ENCODE measurements around the gene PRSS38.

PRSS38 gene

GRCh38 chr1:227790034-227790400 lies 25.5 kb upstream of the PRSS38 start:
- DNase-seq = no peak
- in situ Hi-C loops (cut with HindIII; ENCODE audit: low pct_ligation_motif_present, low pct_unique_long_range_greater_than_20kb, low sequenced_read_pairs) = no loop called here

GRCh38 chr1:227790868-227791267 lies 24.6 kb upstream of the PRSS38 start:
- DNase-seq = no peak
- in situ Hi-C loops (cut with HindIII; ENCODE audit: low pct_ligation_motif_present, low pct_unique_long_range_greater_than_20kb, low sequenced_read_pairs) = no loop called here

DNA sequence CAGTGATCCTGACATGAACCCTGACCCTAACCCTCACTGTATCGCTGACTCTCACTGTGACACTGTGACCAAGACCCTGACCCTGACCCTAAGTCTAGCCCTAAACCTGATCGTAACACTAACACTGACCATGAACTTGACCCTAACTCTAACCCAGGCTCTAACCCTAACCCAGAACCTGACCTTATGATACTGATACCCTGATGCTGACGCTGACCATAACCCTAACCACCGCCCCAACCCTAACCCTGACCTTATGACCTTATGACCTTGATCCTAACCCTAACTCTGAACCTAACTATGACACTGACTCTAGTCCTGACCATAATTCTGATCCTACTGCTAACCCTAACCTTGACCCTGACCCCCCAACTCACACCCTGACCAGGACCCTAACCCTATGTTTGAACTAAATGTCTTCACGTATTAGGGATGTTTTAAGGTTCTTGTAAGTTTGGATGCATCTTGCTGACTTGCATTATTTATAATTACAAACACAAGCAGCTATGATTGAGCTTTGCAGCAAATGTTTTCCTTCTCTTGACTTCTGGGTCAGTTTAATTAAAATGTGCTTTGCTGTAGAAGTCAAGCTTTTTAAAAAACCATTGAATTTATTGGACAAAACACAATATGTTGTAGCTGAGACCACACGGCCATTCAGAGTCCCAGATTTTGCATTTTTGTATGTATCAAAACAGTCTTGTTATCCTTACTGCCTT lies 23.9 kb upstream of the PRSS38 start:
- in situ Hi-C loops (cut with HindIII; ENCODE audit: low pct_ligation_motif_present, low pct_unique_long_range_greater_than_20kb, low sequenced_read_pairs) = no loop called here

DNA sequence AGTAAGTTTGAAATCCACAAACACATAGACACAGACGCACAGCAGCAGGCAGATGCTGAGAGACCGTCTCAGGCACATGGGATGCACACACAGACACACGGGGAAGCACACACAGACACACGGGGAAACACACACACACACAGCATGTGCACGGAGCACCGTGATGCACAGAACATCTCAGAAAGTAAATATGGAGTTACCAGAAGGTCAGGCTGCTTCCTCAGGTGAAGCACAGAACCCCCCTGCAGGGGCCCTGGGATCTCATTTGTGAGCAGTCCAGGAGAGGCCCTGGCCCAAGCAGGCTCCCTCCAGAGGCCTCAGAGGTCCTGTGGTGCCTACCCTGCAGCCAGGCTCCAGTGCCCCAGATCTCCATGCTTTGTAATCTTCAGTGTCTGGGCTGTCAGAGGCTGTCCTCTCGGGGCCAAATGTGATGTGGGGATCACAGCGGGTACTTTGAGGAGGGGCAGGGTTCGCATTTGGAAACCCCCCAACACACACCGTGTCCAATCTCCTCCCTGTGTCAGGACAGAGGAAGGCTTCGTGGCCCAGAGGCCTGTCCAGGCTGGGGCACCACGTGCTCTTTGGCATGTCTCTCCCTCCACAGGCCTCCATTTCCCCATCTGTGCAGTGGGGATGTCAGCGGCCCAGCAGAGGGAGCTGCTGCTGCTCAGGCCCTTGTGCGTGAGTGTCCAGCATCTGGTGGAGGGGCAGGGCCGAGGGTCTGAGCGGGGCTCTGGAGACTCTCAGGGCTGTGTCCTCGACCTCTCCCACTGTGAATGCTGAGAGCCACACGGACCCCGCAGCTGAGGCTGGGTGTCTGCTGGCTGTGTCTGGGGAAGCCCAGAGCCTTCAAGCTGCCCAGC lies 23.0 kb upstream of the PRSS38 start:
- DNase-seq = no peak
- in situ Hi-C loops (cut with HindIII; ENCODE audit: low pct_ligation_motif_present, low pct_unique_long_range_greater_than_20kb, low sequenced_read_pairs) = no loop called here

More for the DNA sequence above, 23.9 kb upstream of the PRSS38 start:
- DNase-seq = no peak

- in situ Hi-C loops (cut with HindIII; ENCODE audit: low pct_ligation_motif_present, low pct_unique_long_range_greater_than_20kb, low sequenced_read_pairs) = no loop called here
- DNase-seq = no peak
Observed at GRCh38 chr1:227793079-227793947, 22.2 kb upstream of the PRSS38 start.

DNA sequence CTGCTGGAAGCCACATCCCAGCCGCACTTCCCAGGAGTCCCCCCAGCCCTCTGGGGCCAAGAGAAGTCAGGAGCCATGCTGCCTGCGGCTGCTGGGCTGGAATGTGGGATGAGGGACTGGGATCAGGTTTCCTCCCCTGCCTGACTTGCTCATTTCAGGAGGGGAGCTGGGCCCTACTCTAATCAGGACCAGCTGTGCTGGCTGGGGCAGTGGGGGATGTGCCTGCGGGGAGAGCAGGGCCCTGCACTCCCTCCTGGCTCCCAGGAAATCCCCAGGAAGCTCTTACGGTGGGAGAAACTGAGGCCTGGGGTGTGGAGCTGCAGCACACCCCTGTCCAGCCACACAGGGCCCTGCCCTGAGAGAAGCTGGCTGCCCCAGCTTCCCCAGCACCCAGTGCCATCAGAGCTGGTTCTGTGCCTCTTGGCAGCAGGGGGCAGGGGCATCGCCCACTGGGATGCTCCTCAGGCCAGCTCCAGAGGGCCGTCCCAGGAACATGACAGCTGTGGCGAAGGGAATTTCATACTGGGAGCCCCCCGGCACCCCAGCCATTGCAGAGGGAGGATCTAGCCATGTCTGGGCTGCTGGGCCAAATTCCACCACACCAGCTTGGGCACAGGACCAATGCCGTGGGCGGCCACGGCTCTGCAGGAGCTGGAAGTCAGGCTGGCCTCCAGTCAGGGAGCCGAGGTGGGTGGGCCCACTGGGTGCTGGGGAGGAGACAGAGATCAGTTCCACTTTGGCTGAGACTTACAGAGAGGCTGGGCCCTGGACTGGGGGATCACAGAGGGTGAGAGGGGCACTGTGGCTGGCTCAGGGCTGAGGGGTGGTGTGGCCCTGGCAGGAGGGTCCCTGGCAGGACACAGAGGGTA lies 21.3 kb upstream of the PRSS38 start:
- in situ Hi-C loops (cut with HindIII; ENCODE audit: low pct_ligation_motif_present, low pct_unique_long_range_greater_than_20kb, low sequenced_read_pairs) = no loop called here
- DNase-seq = no peak

DNA sequence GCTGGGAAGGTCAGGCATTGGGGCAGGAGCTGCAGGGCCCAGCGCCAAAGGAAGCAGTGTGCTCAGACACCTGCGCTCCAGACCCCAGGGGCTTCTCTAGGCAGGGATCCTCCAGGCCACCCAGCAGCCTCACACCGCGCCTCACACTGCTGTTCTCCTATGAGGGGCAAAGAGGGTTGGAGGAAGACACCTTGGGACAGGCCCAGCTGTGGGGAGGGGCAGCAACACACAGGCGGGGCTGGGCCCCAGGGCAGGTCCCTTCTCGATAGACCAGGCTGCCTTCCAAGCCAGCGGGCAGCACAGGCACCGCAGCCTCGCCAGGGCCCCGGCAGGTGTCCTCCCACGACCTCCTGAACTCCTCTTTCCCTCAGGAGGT lies 20.7 kb upstream of the PRSS38 start:
- DNase-seq = no peak
- in situ Hi-C loops (cut with HindIII; ENCODE audit: low pct_ligation_motif_present, low pct_unique_long_range_greater_than_20kb, low sequenced_read_pairs) = no loop called here

DNA sequence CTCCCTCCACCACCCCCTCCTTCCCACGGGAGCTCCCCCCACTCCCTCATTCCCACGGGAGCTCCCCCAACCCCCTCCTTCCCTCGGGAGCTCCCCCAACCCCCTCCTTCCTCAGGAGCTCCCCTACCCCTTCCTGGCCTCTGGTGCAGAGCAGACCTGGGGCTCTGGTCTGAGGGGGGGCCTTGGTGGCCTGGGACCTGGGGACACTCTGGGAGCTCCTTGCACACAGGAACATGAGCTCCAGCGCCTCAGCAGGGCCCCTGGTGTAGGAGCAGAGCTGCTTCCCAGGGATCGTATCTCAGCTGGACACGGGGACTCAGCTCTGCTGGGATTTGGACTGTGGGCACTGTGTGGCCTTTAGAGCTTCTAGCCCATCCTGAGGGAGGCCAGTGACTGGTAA lies 19.7 kb upstream of the PRSS38 start:
- no peak for DNase-seq
- in situ Hi-C loops (cut with HindIII; ENCODE audit: low pct_ligation_motif_present, low pct_unique_long_range_greater_than_20kb, low sequenced_read_pairs) = no loop called here

GRCh38 chr1:227796359-227796915 lies 19.0 kb upstream of the PRSS38 start:
- DNase-seq = no peak
- in situ Hi-C loops (cut with HindIII; ENCODE audit: low pct_ligation_motif_present, low pct_unique_long_range_greater_than_20kb, low sequenced_read_pairs) = no loop called here

DNA sequence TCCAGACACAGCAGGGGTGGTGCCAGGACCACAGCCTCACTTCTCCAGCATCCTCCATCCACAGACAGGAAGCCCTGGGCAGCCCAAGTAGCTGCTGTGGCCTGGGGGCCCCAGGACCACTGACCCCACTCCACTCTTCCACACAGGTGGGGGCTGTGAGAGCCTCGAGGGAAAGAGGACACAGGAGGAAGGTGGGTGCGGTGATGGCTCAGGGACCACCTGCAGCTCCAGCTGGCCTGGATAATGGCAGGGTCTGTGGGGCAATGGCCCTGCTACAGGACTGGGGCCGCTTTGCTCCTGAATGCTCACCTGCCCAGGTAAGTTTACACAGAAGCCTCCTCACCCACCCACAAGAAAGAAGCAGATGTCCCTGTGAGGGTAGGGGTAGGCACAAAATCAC lies 18.3 kb upstream of the PRSS38 start:
- DNase-seq = no peak
- in situ Hi-C loops (cut with HindIII; ENCODE audit: low pct_ligation_motif_present, low pct_unique_long_range_greater_than_20kb, low sequenced_read_pairs) = no loop called here

DNA sequence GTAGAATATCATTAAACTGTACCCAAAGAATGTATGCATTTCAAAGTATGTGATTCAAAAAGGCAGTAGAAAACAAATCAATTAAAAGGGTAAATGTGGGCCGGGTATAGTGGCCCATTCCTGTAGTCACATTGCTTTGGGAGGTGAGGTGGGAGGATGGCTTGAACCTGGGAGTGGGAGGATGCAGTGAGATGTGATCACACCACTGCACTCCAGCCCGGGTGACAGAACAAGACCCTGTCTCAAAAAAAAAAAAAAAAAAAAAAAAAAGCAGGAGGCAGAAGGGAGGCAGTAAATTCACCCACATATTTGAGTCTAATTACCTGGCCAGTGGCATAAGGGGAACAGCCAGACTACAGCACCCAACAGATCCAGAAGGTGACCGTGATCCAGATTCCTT lies 17.9 kb upstream of the PRSS38 start:
- in situ Hi-C loops (cut with HindIII; ENCODE audit: low pct_ligation_motif_present, low pct_unique_long_range_greater_than_20kb, low sequenced_read_pairs) = no loop called here
- DNase-seq = no peak

GRCh38 chr1:227798078-227798802 lies 17.2 kb upstream of the PRSS38 start:
- in situ Hi-C loops (cut with HindIII; ENCODE audit: low pct_ligation_motif_present, low pct_unique_long_range_greater_than_20kb, low sequenced_read_pairs) = no loop called here
- DNase-seq = no peak

GRCh38 chr1:227799756-227800155 lies 15.7 kb upstream of the PRSS38 start:
- in situ Hi-C loops (cut with HindIII; ENCODE audit: low pct_ligation_motif_present, low pct_unique_long_range_greater_than_20kb, low sequenced_read_pairs) = no loop called here
- DNase-seq = no peak

GRCh38 chr1:227803933-227804332 lies 11.5 kb upstream of the PRSS38 start:
- DNase-seq = no peak
- in situ Hi-C loops (cut with HindIII; ENCODE audit: low pct_ligation_motif_present, low pct_unique_long_range_greater_than_20kb, low sequenced_read_pairs) = no loop called here

- peak; percentile 42 for DNase-seq
- in situ Hi-C loops (cut with HindIII; ENCODE audit: low pct_ligation_motif_present, low pct_unique_long_range_greater_than_20kb, low sequenced_read_pairs) = no loop called here
Observed at GRCh38 chr1:227805606-227806197, 9.8 kb upstream of the PRSS38 start.

DNA sequence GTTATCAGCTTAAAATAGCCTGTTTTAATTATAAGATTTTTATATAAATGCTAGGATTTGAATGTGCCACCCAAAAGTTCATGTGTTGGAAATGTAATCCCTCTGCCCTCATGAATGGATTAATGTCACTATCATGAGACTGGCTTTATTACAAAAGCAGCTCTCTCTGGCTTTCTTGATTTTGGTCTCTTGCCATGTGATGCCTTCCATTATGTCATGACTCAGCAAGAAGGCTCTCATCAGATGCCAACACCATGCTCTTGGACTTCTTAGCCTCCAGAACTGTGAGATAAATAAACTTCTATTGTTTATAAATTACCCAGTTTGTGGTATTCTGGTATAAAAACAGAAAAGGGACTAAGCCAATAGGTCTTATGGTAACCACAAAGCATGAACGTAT lies 6.9 kb upstream of the PRSS38 start:
- no peak for DNase-seq
- in situ Hi-C loops (cut with HindIII; ENCODE audit: low pct_ligation_motif_present, low pct_unique_long_range_greater_than_20kb, low sequenced_read_pairs) = no loop called here

DNA sequence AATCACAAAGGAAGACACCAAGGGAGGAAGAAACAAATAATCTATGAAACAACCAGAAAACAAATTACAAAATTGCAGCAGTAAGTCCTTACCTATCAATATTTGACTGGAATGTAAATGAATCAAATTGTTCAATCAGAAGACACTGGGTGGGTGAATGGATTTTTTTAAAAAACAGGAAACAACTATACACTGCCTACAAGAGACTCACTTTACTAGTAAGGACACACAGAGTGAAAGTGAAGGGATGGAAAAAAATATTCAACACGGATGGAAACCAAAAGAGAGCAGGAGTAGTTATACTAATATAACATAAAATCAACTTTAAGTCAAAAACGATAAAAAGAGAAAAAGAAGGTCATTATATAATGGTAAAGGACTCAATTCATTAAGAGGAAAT lies 6.4 kb upstream of the PRSS38 start:
- in situ Hi-C loops (cut with HindIII; ENCODE audit: low pct_ligation_motif_present, low pct_unique_long_range_greater_than_20kb, low sequenced_read_pairs) = no loop called here
- DNase-seq = no peak
